NCI-H345 (cell line): Measurements from ENCODE around the gene SCN3A.

Experiments used
- DNase-seq: peaks from one replicate; lab custom pipeline; 2025; lab: John Stamatoyannopoulos, UW

SCN3A gene

GRCh38 chr2:165056564-165056963, 147.3 kb downstream of the SCN3A start:
- DNase-seq, result no peak

GRCh38 chr2:165055082-165055851, 148.6 kb downstream of the SCN3A start:
- DNase-seq, result no peak

GRCh38 chr2:165054652-165055051, 149.2 kb downstream of the SCN3A start:
- DNase-seq, result no peak

GRCh38 chr2:165044505-165045303, 159.1 kb downstream of the SCN3A start:
- DNase-seq, result no peak
